Karpas-422 (cell line): ENCODE measurements around the gene SSBP3. TPM values are rescaled to one million over a fixed set of nuclear protein-coding genes. Genes with fewer than 3 reads are reported as not detected.

ENCODE experiments used
- DNase-seq: peaks from one replicate; pipeline ENCODE4 v3.0.0-alpha.2; 2015
- H2AFZ ChIP-seq: fragments of 200-600 bp; sonication (generic); 2 replicates; pipeline ENCODE4 v1.6.1; 2014; ENCODE audit warnings: antibody characterized with exemption, low read length, mixed read lengths
- H3K27ac ChIP-seq: fragments of 200-600 bp; sonication (generic); 2 replicates; pipeline ENCODE4 v1.5.1; 2014; ENCODE audit warnings: mild to moderate bottlenecking, low read length, moderate library complexity
- H3K27me3 ChIP-seq: fragments of 200-600 bp; sonication (generic); 2 replicates; pipeline ENCODE4 v1.6.1; 2014; ENCODE audit warnings: low read length, mixed read lengths
- H3K36me3 ChIP-seq: fragments of 200-600 bp; sonication (generic); 2 replicates; pipeline ENCODE4 v1.6.1; 2014; ENCODE audit warnings: low read length, mixed read lengths; ENCODE audit not compliant: insufficient read depth
- H3K4me1 ChIP-seq: fragments of 200-600 bp; sonication (generic); 2 replicates; pipeline ENCODE4 v1.6.1; 2014; ENCODE audit warnings: mild to moderate bottlenecking, low read length, mixed read lengths
- H3K4me2 ChIP-seq: fragments of 200-600 bp; sonication (generic); 2 replicates; pipeline ENCODE4 v1.6.1; 2014; ENCODE audit warnings: low read length, low read depth, mild to moderate bottlenecking; ENCODE audit not compliant: poor library complexity, severe bottlenecking
- H3K4me3 ChIP-seq: fragments of 200-600 bp; sonication (generic); 2 replicates; pipeline ENCODE4 v1.5.1; 2014; ENCODE audit warnings: mild to moderate bottlenecking, antibody characterized with exemption, low read length, mixed read lengths
- H3K79me2 ChIP-seq: fragments of 200-600 bp; sonication (generic); 2 replicates; pipeline ENCODE4 v1.6.1; 2014; ENCODE audit warnings: mild to moderate bottlenecking, low read length, mixed read lengths
- H3K9ac ChIP-seq: fragments of 200-600 bp; sonication (generic); 2 replicates; pipeline ENCODE4 v1.6.0; 2014; ENCODE audit warnings: low read length
- H3K9me2 ChIP-seq: fragments of 200-600 bp; sonication (generic), shearing (Covaris generic); replicated peaks from 2 replicates; pipeline ENCODE4 v1.6.0; 2014; ENCODE audit warnings: mild to moderate bottlenecking, low read length, moderate library complexity; ENCODE audit not compliant: insufficient read depth
- H3K9me3 ChIP-seq: fragments of 300-700, 200-600 bp; sonication (generic); 2 replicates; pipeline ENCODE4 v1.6.1; 2014; ENCODE audit warnings: low read length, mixed read lengths
- H4K20me1 ChIP-seq: fragments of 200-600 bp; sonication (generic); 2 replicates; pipeline ENCODE4 v1.6.1; 2014; ENCODE audit warnings: mild to moderate bottlenecking, antibody characterized with exemption, low read length, low read depth; ENCODE audit not compliant: insufficient read depth
- total RNA-seq: library from RNA; depleted of rRNA; stranded (reverse); fragments of >200 nt; shearing (Covaris generic); gene quantifications from 2 replicates; pipeline ENCODE4 v1.2.3, GENCODE V29; 2014; ENCODE audit warnings: low replicate concordance

The SSBP3 gene
- total RNA-seq, 1 experiment from 2014 or later = 4.7 TPM

DNA sequence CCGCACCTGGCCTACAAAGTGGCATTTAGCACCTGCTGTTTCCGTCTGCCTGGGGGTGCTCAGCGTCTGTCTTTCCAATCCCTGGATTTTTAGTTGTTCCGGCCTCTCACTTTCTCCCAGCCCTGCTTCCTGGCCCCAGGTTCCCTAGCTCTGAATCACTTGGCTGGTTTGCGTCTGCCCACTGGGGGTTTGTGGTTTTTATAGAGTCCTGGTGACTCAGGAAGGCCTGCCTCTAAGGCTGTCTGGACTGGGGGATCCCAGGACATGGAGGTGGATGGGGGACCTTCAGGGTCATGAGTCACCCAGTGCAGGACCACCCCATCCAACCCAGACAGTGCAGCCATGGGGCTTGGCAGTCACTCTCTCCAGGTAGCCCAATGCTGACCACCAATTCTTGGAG, 152.7 kb downstream of the SSBP3 start:
- Histone ChIP-seq H3K36me3 (no peaks in the 10 kb centered on the region), H3K9me3 (no peaks in the 10 kb centered on the region), H3K4me1 (no peaks in the 10 kb centered on the region), H3K27me3 (no peaks in the 10 kb centered on the region), H3K9me2 (no peaks in the 10 kb centered on the region), H3K4me2 (no peak overlapping the region), H3K79me2 (no peaks in the 10 kb centered on the region), H4K20me1 (no peaks in the 10 kb centered on the region), H3K4me3 (no peak overlapping the region), H2AFZ (no peak overlapping the region), H3K27ac (no peak overlapping the region), H3K9ac (no peak overlapping the region)
- no peak for DNase-seq

DNA sequence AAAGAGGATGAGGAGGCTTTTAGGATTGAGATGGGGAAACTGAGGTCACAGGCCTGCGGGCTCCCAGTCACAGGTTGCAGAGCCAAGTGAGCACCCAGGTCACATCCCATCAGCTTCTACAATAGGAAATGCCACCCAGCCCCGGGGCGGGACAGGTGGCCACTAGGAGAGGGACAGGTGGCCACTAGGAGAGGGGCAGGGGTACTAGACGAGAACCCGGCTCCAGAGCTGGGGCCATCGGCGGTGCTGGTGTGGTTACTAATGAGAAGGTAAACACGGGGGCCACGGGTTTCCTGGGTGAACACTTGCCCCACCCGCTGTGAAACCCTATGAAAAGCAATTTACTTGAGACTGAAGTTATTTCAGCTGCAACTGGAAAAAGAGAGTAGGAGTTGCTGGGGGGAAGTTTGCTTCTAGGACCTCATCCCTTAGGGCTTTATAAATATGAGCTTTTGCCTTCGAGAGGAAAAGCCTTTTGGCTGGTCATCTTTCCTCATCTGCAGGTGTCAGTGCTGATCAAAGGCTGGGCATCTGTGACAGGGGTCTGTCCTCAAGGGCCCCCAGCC, 153.7 kb downstream of the SSBP3 start:
- Histone ChIP-seq H3K79me2 (no peaks in the 10 kb centered on the region), H3K9me3 (no peaks in the 10 kb centered on the region), H3K36me3 (no peaks in the 10 kb centered on the region), H3K4me3 (no peak overlapping the region), H3K4me1 (no peaks in the 10 kb centered on the region), H4K20me1 (no peaks in the 10 kb centered on the region), H3K9ac (no peak overlapping the region), H3K9me2 (no peaks in the 10 kb centered on the region), H3K4me2 (no peak overlapping the region), H3K27me3 (no peaks in the 10 kb centered on the region), H2AFZ (no peak overlapping the region), H3K27ac (no peak overlapping the region)
- no peak for DNase-seq

DNA sequence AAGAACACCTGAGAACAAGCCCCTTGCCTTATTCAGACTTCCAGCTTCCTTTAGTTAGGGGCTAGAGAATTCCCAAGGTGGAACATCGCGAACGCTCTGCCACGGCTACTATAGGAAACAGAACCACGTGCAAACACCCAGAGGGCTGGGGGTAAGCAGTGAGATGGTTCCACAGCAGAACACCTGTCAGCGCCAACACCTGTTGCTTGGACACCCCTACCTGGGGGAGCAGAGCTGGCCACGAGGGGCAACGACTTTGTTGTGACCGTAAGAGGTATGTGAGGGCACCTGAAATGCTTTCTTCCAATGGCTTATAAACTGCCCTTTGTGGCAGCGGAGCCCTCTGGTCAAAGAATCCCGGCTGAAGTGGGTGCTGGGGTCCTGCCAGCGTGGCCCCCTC, 155.5 kb downstream of the SSBP3 start:
- no peak overlapping the region for H2AFZ ChIP-seq
- H3K4me1 ChIP-seq = no peaks in the 10 kb centered on the region
- no peak overlapping the region for H3K9ac ChIP-seq
- H3K27me3 ChIP-seq = no peaks in the 10 kb centered on the region
- H3K9me2 ChIP-seq = no peaks in the 10 kb centered on the region
- H3K4me3 ChIP-seq = no peak overlapping the region
- H3K9me3 ChIP-seq = no peaks in the 10 kb centered on the region
- no peak for DNase-seq
- H3K36me3 ChIP-seq = no peaks in the 10 kb centered on the region
- H3K79me2 ChIP-seq = no peaks in the 10 kb centered on the region
- no peaks in the 10 kb centered on the region for H4K20me1 ChIP-seq
- no peak overlapping the region for H3K4me2 ChIP-seq
- no peak overlapping the region for H3K27ac ChIP-seq

DNA sequence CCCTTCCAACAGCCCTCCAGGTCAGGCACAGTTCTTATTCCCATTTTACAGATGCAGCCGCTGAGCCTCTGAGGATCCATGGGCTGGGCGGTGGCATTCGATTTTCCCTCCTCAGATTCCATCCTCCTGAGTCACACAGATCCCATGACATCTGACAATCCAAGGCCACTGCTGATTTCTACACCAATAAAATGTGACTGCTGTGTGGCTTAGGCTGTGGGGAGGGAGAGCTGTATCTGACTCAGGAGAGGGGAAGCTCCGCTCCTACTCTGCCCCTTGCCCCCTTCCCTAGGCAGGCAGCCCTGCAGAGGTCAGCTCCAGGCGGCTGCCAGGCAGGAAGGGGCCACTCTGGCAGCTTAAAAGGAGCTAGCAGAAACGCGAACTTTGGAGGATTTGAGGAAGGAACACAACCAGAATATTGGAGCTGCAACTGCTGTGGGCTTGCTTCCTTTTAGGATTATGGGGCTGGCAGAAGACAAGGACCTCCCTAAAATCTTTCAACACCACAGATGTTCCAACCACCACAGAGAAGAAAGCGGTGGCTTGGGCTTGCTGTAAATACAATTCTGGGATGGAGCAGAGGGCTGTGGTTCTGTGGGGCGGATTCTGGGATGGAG, 156.3 kb downstream of the SSBP3 start:
- H4K20me1 ChIP-seq = no peaks in the 10 kb centered on the region
- H3K9ac ChIP-seq = no peak overlapping the region
- H3K4me2 ChIP-seq = no peak overlapping the region
- no peak overlapping the region for H2AFZ ChIP-seq
- H3K79me2 ChIP-seq = no peaks in the 10 kb centered on the region
- no peak overlapping the region for H3K4me3 ChIP-seq
- H3K27ac ChIP-seq = no peak overlapping the region
- no peaks in the 10 kb centered on the region for H3K9me2 ChIP-seq
- no peaks in the 10 kb centered on the region for H3K27me3 ChIP-seq
- no peaks in the 10 kb centered on the region for H3K9me3 ChIP-seq
- no peaks in the 10 kb centered on the region for H3K36me3 ChIP-seq
- H3K4me1 ChIP-seq = no peaks in the 10 kb centered on the region
- DNase-seq = no peak

DNA sequence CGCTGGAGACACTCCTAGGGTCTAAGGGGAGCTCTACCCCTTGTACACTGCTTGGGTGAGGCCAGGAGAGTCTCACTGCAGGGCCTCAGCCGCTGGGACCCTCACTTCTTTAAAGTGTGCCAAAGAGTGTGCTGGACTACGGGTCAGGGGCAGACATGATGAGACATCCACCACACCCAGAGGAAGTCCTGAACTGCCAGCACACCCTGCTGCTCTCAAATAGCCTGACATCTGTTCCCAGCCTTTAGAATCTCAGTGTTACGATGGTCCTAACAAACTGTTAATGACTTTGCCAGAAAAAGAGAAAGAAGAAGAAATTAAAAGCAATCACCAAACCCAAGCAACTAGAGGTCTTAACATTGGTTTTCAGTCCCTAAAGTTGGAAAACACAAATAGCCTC, 157.2 kb downstream of the SSBP3 start:
- no peaks in the 10 kb centered on the region for H3K27me3 ChIP-seq
- no peaks in the 10 kb centered on the region for H4K20me1 ChIP-seq
- no peak overlapping the region for H3K4me3 ChIP-seq
- no peaks in the 10 kb centered on the region for H3K36me3 ChIP-seq
- H3K79me2 ChIP-seq = no peaks in the 10 kb centered on the region
- no peaks in the 10 kb centered on the region for H3K9me2 ChIP-seq
- no peak for DNase-seq
- no peak overlapping the region for H2AFZ ChIP-seq
- no peak overlapping the region for H3K27ac ChIP-seq
- no peaks in the 10 kb centered on the region for H3K9me3 ChIP-seq
- H3K4me1 ChIP-seq = no peaks in the 10 kb centered on the region
- no peak overlapping the region for H3K9ac ChIP-seq
- H3K4me2 ChIP-seq = no peak overlapping the region

DNA sequence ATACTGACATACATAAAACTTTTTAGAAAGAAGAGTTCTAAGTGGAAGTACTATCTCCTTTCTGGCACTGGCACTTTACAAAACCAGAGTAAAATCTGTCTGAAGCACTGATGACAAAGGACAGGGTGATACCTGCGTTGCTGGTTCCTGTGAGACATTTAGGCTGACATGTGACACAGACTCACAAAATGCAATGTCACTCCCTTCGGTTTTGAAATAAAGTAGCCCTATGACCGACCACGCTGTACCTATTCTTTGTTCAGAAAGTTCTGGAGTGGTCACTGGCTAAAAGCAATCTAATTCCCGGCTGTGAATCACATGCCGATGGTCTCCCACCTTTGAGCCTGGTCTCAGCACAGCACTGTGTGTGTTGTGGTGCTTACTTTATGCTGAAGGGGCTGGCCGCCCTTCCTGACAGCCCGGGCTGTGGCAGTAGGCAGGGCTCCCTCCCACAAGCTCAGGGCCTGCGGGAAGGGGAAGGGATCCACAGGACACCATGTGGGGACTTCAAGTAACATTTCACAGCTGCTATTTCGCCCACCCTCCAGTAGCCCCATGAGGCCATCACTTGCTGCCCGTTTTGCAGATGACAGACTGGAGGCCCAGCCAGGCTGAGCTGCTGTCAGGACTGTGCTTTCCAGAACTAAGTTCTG, 158.2 kb downstream of the SSBP3 start:
- H3K4me3 ChIP-seq = no peak overlapping the region
- H3K4me2 ChIP-seq = no peak overlapping the region
- H3K27ac ChIP-seq = no peak overlapping the region
- no peaks in the 10 kb centered on the region for H3K27me3 ChIP-seq
- H3K9me2 ChIP-seq = no peaks in the 10 kb centered on the region
- H3K9me3 ChIP-seq = no peaks in the 10 kb centered on the region
- no peak for DNase-seq
- no peaks in the 10 kb centered on the region for H3K4me1 ChIP-seq
- no peaks in the 10 kb centered on the region for H3K79me2 ChIP-seq
- no peaks in the 10 kb centered on the region for H3K36me3 ChIP-seq
- H3K9ac ChIP-seq = no peak overlapping the region
- no peaks in the 10 kb centered on the region for H4K20me1 ChIP-seq
- no peak overlapping the region for H2AFZ ChIP-seq

DNA sequence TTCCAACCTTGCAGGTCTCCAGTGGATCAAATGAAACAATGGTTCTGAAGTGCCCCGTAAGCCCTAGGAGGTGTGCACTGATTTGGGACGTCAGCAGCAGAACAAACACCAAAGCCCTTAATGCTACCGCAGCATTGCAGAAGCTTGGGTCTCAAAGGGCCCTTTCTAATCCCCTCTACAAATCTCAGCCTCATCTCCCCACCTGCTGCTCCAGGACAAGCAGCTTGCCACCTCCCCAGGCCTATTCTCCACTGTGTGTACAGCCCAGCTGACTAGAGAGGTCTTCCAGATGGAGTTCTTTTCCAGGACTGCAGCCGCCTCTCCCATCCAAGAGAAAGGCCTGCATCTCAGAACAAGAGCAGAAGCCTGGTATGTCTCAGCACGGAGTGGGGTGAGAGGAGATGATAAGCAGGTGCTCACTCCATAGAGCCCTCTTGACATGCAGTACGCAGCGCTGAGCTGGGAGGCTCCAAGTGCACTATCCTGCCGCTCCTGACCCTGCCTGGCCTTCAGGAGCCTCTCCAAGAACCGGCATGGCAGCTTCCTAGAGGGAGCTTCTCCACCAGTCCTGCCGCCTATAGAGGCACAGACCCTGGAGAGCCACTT, 160.0 kb downstream of the SSBP3 start:
- H3K9me2 ChIP-seq = no peaks in the 10 kb centered on the region
- H3K4me3 ChIP-seq = no peak overlapping the region
- H2AFZ ChIP-seq = no peak overlapping the region
- H3K36me3 ChIP-seq = no peaks in the 10 kb centered on the region
- no peaks in the 10 kb centered on the region for H3K4me1 ChIP-seq
- H3K27ac ChIP-seq = no peak overlapping the region
- H3K9ac ChIP-seq = no peak overlapping the region
- DNase-seq = no peak
- H3K27me3 ChIP-seq = no peaks in the 10 kb centered on the region
- no peaks in the 10 kb centered on the region for H3K79me2 ChIP-seq
- no peaks in the 10 kb centered on the region for H3K9me3 ChIP-seq
- H4K20me1 ChIP-seq = no peaks in the 10 kb centered on the region
- H3K4me2 ChIP-seq = no peak overlapping the region

DNA sequence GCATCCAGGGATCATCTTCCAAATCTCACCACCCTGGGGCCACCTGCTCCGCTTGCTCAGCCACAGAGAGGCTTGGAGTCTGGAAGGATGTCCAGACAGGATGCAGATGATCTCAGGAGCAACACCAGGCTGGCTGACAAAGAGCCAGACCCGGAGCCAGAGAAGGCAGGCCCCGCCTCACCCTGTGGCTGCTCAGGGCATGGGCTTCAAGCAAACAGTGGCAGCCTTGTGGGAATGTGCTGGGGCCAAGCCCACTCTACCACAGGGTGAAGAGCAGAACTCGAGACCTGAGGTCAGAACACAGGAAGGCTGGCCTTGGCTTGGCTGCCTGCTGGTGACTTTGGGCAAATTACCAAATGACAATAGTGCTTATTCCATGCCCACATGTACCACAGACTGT, 160.7 kb downstream of the SSBP3 start:
- no peaks in the 10 kb centered on the region for H3K79me2 ChIP-seq
- no peak overlapping the region for H3K4me3 ChIP-seq
- no peaks in the 10 kb centered on the region for H3K4me1 ChIP-seq
- no peak overlapping the region for H2AFZ ChIP-seq
- H3K9me2 ChIP-seq = no peaks in the 10 kb centered on the region
- no peaks in the 10 kb centered on the region for H3K27me3 ChIP-seq
- no peak overlapping the region for H3K27ac ChIP-seq
- H4K20me1 ChIP-seq = no peaks in the 10 kb centered on the region
- no peak for DNase-seq
- H3K9ac ChIP-seq = no peak overlapping the region
- H3K4me2 ChIP-seq = no peak overlapping the region
- no peaks in the 10 kb centered on the region for H3K9me3 ChIP-seq
- H3K36me3 ChIP-seq = no peaks in the 10 kb centered on the region
